Measurements from ENCODE around the gene HDDC2. TPM values are rescaled to one million over a fixed set of nuclear protein-coding genes. Genes with fewer than 3 reads are reported as not detected.

The HDDC2 gene
- total and polyA plus RNA-seq, 2 of the 8 experiments (the other 6 are each of a cell fraction or from before 2014, with no cell fraction given), result 89.3 to 129 TPM

DNA sequence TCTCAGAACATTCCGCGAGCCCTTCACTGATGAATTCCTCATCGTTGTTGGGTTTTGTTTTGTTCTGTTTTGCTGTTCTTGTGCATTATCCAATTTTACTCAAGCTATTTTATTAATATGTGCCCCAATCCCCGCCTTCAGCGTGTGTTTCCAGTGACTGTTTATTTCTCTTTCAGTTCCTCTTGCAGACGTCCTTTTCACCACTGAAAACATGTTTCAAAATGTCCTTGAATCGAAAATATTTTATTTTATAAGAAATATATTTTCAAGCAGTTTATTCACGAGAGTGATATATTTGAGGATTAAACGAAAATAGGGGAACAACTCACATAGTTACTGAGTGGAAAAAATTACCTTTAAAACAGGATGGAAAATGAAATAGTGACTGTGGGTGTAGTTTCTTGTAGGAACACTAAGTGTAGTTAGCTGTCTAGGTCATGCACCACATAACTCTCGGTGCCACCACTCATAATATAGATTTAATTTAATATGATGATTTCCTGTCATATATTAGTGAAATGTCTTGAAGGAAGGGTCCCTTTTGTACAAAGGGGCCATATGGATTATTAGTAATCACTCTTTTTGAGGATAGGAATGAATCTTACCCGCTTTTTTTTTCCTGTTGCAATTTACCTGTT, 45.3 kb upstream of the HDDC2 start (continued):
- TF ChIP-seq, protein P1, sequence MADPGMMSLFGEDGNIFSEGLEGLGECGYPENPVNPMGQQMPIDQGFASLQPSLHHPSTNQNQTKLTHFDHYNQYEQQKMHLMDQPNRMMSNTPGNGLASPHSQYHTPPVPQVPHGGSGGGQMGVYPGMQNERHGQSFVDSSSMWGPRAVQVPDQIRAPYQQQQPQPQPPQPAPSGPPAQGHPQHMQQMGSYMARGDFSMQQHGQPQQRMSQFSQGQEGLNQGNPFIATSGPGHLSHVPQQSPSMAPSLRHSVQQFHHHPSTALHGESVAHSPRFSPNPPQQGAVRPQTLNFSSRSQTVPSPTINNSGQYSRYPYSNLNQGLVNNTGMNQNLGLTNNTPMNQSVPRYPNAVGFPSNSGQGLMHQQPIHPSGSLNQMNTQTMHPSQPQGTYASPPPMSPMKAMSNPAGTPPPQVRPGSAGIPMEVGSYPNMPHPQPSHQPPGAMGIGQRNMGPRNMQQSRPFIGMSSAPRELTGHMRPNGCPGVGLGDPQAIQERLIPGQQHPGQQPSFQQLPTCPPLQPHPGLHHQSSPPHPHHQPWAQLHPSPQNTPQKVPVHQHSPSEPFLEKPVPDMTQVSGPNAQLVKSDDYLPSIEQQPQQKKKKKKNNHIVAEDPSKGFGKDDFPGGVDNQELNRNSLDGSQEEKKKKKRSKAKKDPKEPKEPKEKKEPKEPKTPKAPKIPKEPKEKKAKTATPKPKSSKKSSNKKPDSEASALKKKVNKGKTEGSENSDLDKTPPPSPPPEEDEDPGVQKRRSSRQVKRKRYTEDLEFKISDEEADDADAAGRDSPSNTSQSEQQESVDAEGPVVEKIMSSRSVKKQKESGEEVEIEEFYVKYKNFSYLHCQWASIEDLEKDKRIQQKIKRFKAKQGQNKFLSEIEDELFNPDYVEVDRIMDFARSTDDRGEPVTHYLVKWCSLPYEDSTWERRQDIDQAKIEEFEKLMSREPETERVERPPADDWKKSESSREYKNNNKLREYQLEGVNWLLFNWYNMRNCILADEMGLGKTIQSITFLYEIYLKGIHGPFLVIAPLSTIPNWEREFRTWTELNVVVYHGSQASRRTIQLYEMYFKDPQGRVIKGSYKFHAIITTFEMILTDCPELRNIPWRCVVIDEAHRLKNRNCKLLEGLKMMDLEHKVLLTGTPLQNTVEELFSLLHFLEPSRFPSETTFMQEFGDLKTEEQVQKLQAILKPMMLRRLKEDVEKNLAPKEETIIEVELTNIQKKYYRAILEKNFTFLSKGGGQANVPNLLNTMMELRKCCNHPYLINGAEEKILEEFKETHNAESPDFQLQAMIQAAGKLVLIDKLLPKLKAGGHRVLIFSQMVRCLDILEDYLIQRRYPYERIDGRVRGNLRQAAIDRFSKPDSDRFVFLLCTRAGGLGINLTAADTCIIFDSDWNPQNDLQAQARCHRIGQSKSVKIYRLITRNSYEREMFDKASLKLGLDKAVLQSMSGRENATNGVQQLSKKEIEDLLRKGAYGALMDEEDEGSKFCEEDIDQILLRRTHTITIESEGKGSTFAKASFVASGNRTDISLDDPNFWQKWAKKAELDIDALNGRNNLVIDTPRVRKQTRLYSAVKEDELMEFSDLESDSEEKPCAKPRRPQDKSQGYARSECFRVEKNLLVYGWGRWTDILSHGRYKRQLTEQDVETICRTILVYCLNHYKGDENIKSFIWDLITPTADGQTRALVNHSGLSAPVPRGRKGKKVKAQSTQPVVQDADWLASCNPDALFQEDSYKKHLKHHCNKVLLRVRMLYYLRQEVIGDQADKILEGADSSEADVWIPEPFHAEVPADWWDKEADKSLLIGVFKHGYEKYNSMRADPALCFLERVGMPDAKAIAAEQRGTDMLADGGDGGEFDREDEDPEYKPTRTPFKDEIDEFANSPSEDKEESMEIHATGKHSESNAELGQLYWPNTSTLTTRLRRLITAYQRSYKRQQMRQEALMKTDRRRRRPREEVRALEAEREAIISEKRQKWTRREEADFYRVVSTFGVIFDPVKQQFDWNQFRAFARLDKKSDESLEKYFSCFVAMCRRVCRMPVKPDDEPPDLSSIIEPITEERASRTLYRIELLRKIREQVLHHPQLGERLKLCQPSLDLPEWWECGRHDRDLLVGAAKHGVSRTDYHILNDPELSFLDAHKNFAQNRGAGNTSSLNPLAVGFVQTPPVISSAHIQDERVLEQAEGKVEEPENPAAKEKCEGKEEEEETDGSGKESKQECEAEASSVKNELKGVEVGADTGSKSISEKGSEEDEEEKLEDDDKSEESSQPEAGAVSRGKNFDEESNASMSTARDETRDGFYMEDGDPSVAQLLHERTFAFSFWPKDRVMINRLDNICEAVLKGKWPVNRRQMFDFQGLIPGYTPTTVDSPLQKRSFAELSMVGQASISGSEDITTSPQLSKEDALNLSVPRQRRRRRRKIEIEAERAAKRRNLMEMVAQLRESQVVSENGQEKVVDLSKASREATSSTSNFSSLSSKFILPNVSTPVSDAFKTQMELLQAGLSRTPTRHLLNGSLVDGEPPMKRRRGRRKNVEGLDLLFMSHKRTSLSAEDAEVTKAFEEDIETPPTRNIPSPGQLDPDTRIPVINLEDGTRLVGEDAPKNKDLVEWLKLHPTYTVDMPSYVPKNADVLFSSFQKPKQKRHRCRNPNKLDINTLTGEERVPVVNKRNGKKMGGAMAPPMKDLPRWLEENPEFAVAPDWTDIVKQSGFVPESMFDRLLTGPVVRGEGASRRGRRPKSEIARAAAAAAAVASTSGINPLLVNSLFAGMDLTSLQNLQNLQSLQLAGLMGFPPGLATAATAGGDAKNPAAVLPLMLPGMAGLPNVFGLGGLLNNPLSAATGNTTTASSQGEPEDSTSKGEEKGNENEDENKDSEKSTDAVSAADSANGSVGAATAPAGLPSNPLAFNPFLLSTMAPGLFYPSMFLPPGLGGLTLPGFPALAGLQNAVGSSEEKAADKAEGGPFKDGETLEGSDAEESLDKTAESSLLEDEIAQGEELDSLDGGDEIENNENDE (IDR thresholded peaks at IDR 0.05; ENCODE audit: insufficient replicate concordance, low read length), result no peak
- TF ChIP-seq KDM1A (IDR thresholded peaks at IDR 0.05; ENCODE audit: borderline replicate concordance, low read length) (no peak), CREB1 (IDR thresholded peaks at IDR 0.05) (no peak), HDAC6 (IDR thresholded peaks at IDR 0.05; ENCODE audit: low read depth, low read length) (no peak)

Measured in H1 (cell line).